ENCODE data around the gene ATF1. TPM values are rescaled to one million over a fixed set of nuclear protein-coding genes. Genes with fewer than 3 reads are reported as not detected.
"Not testable (repeated sequence)": the region's sequence is repeated elsewhere in the genome, so short reads cannot be mapped to it uniquely, and the experiment has no call there.

ATF1 gene
- polyA plus RNA-seq, 1 donor, result 35.3 TPM

DNA sequence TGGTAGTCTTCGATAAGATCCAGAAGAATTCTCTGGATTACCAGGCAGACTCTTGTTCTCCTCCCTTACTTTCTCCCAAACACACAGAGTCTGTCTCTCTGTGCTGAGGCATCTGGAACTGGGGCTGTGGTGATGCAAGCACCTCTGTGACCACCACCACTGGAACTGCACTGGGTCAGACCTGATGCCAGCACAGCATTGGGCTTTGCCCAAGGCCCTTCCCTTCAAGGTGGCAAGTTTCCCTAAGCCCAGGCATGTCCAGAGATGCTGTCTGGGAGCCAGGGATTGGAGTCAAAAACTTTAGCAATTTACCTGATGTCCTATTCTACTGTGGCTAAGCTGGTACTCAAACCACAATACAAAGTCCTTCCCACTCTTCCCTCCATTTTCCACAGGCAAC is 64.2 kb downstream of the ATF1 start:
- WGBS (ENCODE audit: insufficient coverage, low lambda C conversion rate), result no CpG with 5 or more reads among the region's 1 CpG
- H3K27ac ChIP-seq (ENCODE audit: low read length), result no peak overlapping the region

DNA sequence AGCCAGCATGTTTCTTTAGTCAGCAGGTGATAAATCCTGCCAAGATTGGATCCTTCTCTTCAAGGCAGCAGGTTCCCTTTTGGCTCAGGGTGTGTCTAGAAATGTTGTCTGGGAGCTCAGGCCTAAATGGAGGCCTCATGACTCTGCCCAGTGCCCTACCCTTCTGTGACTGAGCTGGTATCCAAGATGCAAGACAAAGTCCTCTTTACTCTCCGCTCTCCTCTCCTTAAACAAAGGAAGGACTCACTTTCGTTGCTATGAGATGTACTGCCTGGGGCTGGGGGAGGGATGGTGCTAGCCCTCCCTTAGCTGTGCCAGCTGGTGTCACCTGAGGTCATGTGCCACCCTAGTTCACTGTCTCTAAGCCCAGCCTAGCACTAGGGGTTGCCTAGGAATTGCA is 65.0 kb downstream of the ATF1 start:
- WGBS (ENCODE audit: insufficient coverage, low lambda C conversion rate), result no CpG with 5 or more reads among the region's 2 CpGs
- Histone ChIP-seq H3K36me3 (ENCODE audit: control insufficient read depth, insufficient read depth, low read length) (no peaks in the 10 kb centered on the region), H3K4me3 (ENCODE audit: low read length) (no peak overlapping the region), H3K4me1 (ENCODE audit: control insufficient read depth, insufficient read depth, low read length) (peaks cover 3% of the 10 kb centered on the region), H3K27me3 (ENCODE audit: control insufficient read depth, insufficient read depth, low read length) (no peaks in the 10 kb centered on the region), H3K27ac (ENCODE audit: low read length) (no peak overlapping the region), H3K9me3 (ENCODE audit: control insufficient read depth, low read depth, low read length) (peaks cover 4% of the 10 kb centered on the region)
- peak in 1 of 2 donors; percentile 64 for DNase-seq

More for the DNA sequence above, 64.2 kb downstream of the ATF1 start:
- Histone ChIP-seq H3K36me3 (ENCODE audit: control insufficient read depth, insufficient read depth, low read length) (no peaks in the 10 kb centered on the region), H3K4me1 (ENCODE audit: control insufficient read depth, insufficient read depth, low read length) (peaks cover 3% of the 10 kb centered on the region), H3K9me3 (ENCODE audit: control insufficient read depth, low read depth, low read length) (peaks cover 4% of the 10 kb centered on the region), H3K27me3 (ENCODE audit: control insufficient read depth, insufficient read depth, low read length) (no peaks in the 10 kb centered on the region), H3K4me3 (ENCODE audit: low read length) (no peak overlapping the region)
- no peak for DNase-seq

DNA sequence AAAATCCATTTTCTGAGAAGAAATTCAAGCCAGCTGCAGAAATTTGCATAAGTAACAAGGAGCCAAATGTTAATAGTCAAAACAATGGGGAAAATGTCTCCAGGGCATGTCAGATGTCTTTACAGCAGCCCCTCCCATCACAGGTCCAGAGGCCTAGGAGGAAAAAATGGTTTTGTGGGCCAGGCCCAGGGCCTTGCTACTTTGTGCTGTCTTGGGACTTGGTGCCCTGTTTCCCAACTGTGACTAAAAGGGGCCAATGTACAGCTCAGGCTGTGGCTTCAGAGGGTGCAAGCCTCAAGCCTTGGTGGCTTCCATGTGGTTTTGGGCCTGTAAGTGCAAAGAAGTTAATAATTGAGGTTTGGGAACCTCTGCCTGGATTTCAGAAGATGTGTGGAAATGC is 69.9 kb downstream of the ATF1 start:
- H3K27me3 ChIP-seq (ENCODE audit: control insufficient read depth, insufficient read depth, low read length); H3K27ac ChIP-seq (ENCODE audit: low read length); H3K4me1 ChIP-seq (ENCODE audit: control insufficient read depth, insufficient read depth, low read length); H3K9me3 ChIP-seq (ENCODE audit: control insufficient read depth, low read depth, low read length); H3K36me3 ChIP-seq (ENCODE audit: control insufficient read depth, insufficient read depth, low read length); DNase-seq; H3K4me3 ChIP-seq (ENCODE audit: low read length): not testable (repeated sequence)

GRCh38 chr12:50839042-50839441 is 75.1 kb downstream of the ATF1 start:
- H3K4me3 ChIP-seq (ENCODE audit: low read length), result no peak overlapping the region
- no peaks in the 10 kb centered on the region for H3K27me3 ChIP-seq (ENCODE audit: control insufficient read depth, insufficient read depth, low read length)
- peaks cover 3% of the 10 kb centered on the region for H3K9me3 ChIP-seq (ENCODE audit: control insufficient read depth, low read depth, low read length)
- no peaks in the 10 kb centered on the region for H3K36me3 ChIP-seq (ENCODE audit: control insufficient read depth, insufficient read depth, low read length)
- H3K4me1 ChIP-seq (ENCODE audit: control insufficient read depth, insufficient read depth, low read length), result peaks cover 4% of the 10 kb centered on the region
- H3K27ac ChIP-seq (ENCODE audit: low read length), result no peak overlapping the region
- WGBS (ENCODE audit: insufficient coverage, low lambda C conversion rate), result 60% methylated on average over 1 of the region's 2 CpGs
- no peak for DNase-seq

GRCh38 chr12:50840809-50841487 is 77.0 kb downstream of the ATF1 start:
- Histone ChIP-seq H3K4me3 (ENCODE audit: low read length) (no peak overlapping the region), H3K9me3 (ENCODE audit: control insufficient read depth, low read depth, low read length) (peaks cover 3% of the 10 kb centered on the region), H3K36me3 (ENCODE audit: control insufficient read depth, insufficient read depth, low read length) (no peaks in the 10 kb centered on the region), H3K27me3 (ENCODE audit: control insufficient read depth, insufficient read depth, low read length) (no peaks in the 10 kb centered on the region), H3K4me1 (ENCODE audit: control insufficient read depth, insufficient read depth, low read length) (peaks cover 7% of the 10 kb centered on the region), H3K27ac (ENCODE audit: low read length) (no peak overlapping the region)
- WGBS (ENCODE audit: insufficient coverage, low lambda C conversion rate), result 100% methylated on average over 2 of the region's 7 CpGs
- DNase-seq, result no peak

DNA sequence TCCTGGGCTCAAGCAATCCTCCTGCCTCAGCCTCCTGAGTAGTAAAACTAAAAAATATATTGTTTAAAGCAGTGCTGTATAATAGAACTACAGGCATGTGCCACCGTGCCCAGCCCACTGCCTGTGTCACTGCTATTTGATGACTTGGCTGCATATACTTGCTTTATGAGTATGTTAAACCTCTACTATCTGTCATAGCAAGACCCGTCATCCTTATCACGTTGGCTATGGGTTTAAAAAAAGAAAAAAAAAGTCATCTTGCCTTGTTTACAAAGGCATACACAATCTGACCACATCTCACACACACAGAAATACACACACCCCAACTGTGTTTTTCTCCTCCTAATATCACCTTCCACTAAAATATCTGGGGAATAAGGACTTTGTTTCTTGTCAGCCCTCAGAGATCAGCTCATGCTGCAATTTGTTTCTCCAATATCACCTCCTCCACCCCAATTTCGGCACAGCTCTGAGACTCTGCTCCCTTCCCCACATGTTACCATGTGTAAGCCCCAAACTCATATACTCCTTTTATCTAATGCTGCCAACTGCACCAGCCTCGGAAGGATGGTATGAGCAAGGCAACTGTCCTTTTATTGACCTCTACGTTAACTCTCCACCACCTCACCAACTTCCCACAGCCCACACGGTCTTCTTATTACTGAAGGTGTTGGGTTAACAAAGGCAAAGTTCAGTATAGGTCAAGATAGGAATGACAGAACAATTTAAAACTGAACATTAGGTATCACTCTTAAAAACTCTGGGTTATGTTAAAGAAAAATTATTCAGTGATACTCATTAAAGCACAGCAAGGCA is 78.0 kb downstream of the ATF1 start:
- Histone ChIP-seq H3K36me3 (ENCODE audit: control insufficient read depth, insufficient read depth, low read length) (no peaks in the 10 kb centered on the region), H3K27me3 (ENCODE audit: control insufficient read depth, insufficient read depth, low read length) (no peaks in the 10 kb centered on the region), H3K4me1 (ENCODE audit: control insufficient read depth, insufficient read depth, low read length) (peaks cover 7% of the 10 kb centered on the region), H3K4me3 (ENCODE audit: low read length) (no peak overlapping the region), H3K9me3 (ENCODE audit: control insufficient read depth, low read depth, low read length) (peaks cover 3% of the 10 kb centered on the region), H3K27ac (ENCODE audit: low read length) (no peak overlapping the region)
- WGBS (ENCODE audit: insufficient coverage, low lambda C conversion rate), result 100% methylated on average over 1 of the region's 7 CpGs
- DNase-seq, result no peak

- Histone ChIP-seq H3K4me3 (ENCODE audit: low read length) (peak within 1 kb of the TSS; percentile 52), H3K27me3 (ENCODE audit: control insufficient read depth, insufficient read depth, low read length) (no peaks in the 10 kb centered on the region), H3K27ac (ENCODE audit: low read length) (no peak within 1 kb of the TSS), H3K36me3 (ENCODE audit: control insufficient read depth, insufficient read depth, low read length) (no peaks in the 10 kb centered on the region), H3K9me3 (ENCODE audit: control insufficient read depth, low read depth, low read length) (peaks cover 3% of the 10 kb centered on the region), H3K4me1 (ENCODE audit: control insufficient read depth, insufficient read depth, low read length) (peaks cover 7% of the 10 kb centered on the region)
- DNase-seq, result peak; percentile 13 to 58
- no CpG with 5 or more reads among the region's 36 CpGs for WGBS (ENCODE audit: insufficient coverage, low lambda C conversion rate)
These were observed 79.0 kb downstream of the ATF1 start, which contains the start of gene TMPRSS12 for GRCh38 chr12:50842637-50843493. TSS of gene TMPRSS12 (plus strand) at chr12:50842926. CDS start at chr12:50842965, 39 bp downstream.

GRCh38 chr12:50845021-50845647 is 81.2 kb downstream of the ATF1 start:
- Histone ChIP-seq H3K4me1 (ENCODE audit: control insufficient read depth, insufficient read depth, low read length) (peaks cover 7% of the 10 kb centered on the region), H3K27me3 (ENCODE audit: control insufficient read depth, insufficient read depth, low read length) (no peaks in the 10 kb centered on the region), H3K4me3 (ENCODE audit: low read length) (no peak overlapping the region), H3K36me3 (ENCODE audit: control insufficient read depth, insufficient read depth, low read length) (no peaks in the 10 kb centered on the region), H3K9me3 (ENCODE audit: control insufficient read depth, low read depth, low read length) (peaks cover 3% of the 10 kb centered on the region), H3K27ac (ENCODE audit: low read length) (peak overlapping the region; percentile 33)
- DNase-seq, result peak; percentile 19 to 48

DNA sequence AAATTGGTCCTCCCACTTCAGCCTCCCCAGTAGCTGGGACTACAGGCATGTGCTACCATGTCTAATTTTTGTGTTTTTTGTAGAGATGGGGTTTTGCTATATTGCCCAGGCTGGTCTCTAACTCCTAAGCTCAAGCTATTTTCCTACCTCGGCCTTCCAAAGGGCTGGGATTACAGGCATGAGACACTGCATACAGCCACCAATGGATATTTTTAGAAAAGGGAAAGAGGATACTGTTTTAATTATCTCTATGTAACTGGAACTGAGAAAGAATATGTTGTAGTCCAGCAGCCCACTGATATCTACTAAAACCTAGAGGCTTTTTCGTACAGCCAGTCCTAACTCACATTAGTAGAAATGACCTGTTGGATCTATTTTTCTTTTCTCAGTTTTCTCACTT is 85.1 kb downstream of the ATF1 start:
- 100% methylated on average over 1 of the region's 2 CpGs for WGBS (ENCODE audit: insufficient coverage, low lambda C conversion rate)

GRCh38 chr12:50855218-50855617 is 91.3 kb downstream of the ATF1 start:
- no CpG with 5 or more reads among the region's 1 CpG for WGBS (ENCODE audit: insufficient coverage, low lambda C conversion rate)
- not testable (repeated sequence) for H3K27ac ChIP-seq (ENCODE audit: low read length); H3K27me3 ChIP-seq (ENCODE audit: control insufficient read depth, insufficient read depth, low read length); H3K9me3 ChIP-seq (ENCODE audit: control insufficient read depth, low read depth, low read length); H3K4me1 ChIP-seq (ENCODE audit: control insufficient read depth, insufficient read depth, low read length); H3K4me3 ChIP-seq (ENCODE audit: low read length); H3K36me3 ChIP-seq (ENCODE audit: control insufficient read depth, insufficient read depth, low read length); DNase-seq

More for the DNA sequence above, 85.1 kb downstream of the ATF1 start:
- Histone ChIP-seq H3K4me3 (ENCODE audit: low read length) (no peak overlapping the region), H3K9me3 (ENCODE audit: control insufficient read depth, low read depth, low read length) (no peaks in the 10 kb centered on the region), H3K36me3 (ENCODE audit: control insufficient read depth, insufficient read depth, low read length) (no peaks in the 10 kb centered on the region), H3K27me3 (ENCODE audit: control insufficient read depth, insufficient read depth, low read length) (no peaks in the 10 kb centered on the region), H3K27ac (ENCODE audit: low read length) (no peak overlapping the region), H3K4me1 (ENCODE audit: control insufficient read depth, insufficient read depth, low read length) (peaks cover 4% of the 10 kb centered on the region)
- DNase-seq, result no peak
